ENCODE data around the gene OR9Q1. TPM values are rescaled to one million over a fixed set of nuclear protein-coding genes. Genes with fewer than 3 reads are reported as not detected.

The OR9Q1 gene
- polyA plus RNA-seq, 2 of the 4 experiments (the other 2 are of a cell fraction) = not detected

DNA sequence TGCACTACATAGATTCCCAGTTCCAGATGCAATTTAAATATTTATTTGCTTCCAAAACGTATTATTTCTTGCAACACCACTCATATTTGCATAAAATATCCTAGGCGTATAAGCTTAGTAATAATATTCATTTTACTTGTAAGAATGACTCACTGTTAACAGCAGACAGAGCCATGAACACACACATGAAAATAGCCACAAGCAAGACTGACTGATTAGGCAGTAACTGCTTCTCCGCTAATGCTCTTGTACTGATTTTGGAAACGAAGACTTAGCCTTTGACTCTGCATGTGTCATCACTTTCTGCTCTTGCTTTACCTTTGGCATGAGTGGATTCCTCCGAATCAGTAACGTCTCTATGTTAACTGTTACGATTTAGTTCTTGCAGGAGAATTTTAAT lies 199.0 kb downstream of the OR9Q1 start:
- Histone ChIP-seq H3K4me3 (no peak overlapping the region), H3K4me2 (no peak overlapping the region), H3K9me3 (no peaks in the 10 kb centered on the region), H3K4me1 (no peaks in the 10 kb centered on the region), H3K27ac (no peak overlapping the region)
- TF ChIP-seq, protein P1, sequence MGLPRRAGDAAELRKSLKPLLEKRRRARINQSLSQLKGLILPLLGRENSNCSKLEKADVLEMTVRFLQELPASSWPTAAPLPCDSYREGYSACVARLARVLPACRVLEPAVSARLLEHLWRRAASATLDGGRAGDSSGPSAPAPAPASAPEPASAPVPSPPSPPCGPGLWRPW (IDR thresholded peaks at IDR 0.05) = no peak
- TF ChIP-seq SREBF2 (IDR thresholded peaks at IDR 0.05) = no peak
- no peak for ATAC-seq
- WGBS (ENCODE audit: missing lambda C conversion rate) = 19% methylated on average over 7 of the region's 7 CpGs
- ChIA-PET CTCF (no interaction called here), POLR2A (no interaction called here)
- no peak for DNase-seq (ENCODE audit: low read depth in 1 of 2, low spot score in 1 of 2)
- no peak for FAIRE-seq

DNA sequence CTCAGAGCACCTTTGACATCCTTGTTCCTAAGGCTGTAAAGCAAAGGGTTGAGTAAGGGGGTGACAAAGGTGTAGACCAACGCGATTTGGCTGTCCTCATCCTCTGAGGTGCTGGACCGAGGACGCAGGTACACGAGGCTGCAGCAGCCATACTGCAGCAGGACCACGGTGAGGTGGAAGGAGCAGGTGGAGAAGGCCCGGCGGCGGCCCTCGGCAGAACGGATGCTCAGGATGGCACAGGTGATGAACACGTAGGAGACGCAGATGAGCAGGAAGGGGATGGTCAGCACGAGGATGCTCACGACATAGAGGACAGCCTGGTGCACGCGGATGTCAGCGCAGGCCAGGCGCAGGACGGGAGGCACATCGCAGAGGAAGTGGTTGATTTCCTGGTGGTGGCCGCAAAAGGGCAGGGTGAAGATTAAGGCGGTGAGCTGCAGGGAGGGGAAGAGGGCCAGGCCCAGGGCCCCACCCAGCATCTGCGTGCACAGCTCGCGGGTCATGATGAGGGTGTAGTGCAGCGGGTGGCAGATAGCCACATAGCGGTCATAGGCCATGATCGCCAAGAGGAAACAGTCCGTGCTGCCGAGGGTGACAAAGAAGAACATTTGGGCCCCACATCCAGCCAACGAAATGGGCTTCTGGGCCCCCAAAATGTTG lies 204.4 kb downstream of the OR9Q1 start:
- H3K27ac ChIP-seq = no peak overlapping the region
- ATAC-seq (no peak), DNase-seq (ENCODE audit: low read depth in 1 of 2, low spot score in 1 of 2) (no peak), FAIRE-seq (no peak)
- H3K4me3 ChIP-seq = no peak overlapping the region
- H3K4me2 ChIP-seq = no peak overlapping the region
- H3K9me3 ChIP-seq = no peaks in the 10 kb centered on the region
- CTCF ChIA-PET = interaction anchor here (1.0 kb wide), 1 partner anchor 296 kb away, joined by 3 read pairs; no protein-coding TSS in a partner anchor
- POLR2A ChIA-PET = no interaction called here
- no peak for TF ChIP-seq TP53 (CRISPR knock-in tag; IDR thresholded peaks at IDR 0.05)
- no peak for TF ChIP-seq MAFK (IDR thresholded peaks at IDR 0.05; ENCODE audit: partially characterized antibody)
- no peak for TF ChIP-seq RNF2 (IDR thresholded peaks at IDR 0.05; ENCODE audit: borderline replicate concordance, low read depth)
- no peak for TF ChIP-seq RCOR1 (IDR thresholded peaks at IDR 0.05; ENCODE audit: low read depth, low read length)
- no peak for TF ChIP-seq MAZ (IDR thresholded peaks at IDR 0.05; ENCODE audit: borderline replicate concordance, low read depth, low read length)
- no peak for TF ChIP-seq FOXS1 (CRISPR knock-in tag; IDR thresholded peaks at IDR 0.05)
- TF ChIP-seq, protein P2, sequence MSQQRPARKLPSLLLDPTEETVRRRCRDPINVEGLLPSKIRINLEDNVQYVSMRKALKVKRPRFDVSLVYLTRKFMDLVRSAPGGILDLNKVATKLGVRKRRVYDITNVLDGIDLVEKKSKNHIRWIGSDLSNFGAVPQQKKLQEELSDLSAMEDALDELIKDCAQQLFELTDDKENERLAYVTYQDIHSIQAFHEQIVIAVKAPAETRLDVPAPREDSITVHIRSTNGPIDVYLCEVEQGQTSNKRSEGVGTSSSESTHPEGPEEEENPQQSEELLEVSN (IDR thresholded peaks at IDR 0.05; ENCODE audit: borderline replicate concordance, low read depth) = no peak
- TF ChIP-seq SMC3 (IDR thresholded peaks at IDR 0.05) = no peak
- TF ChIP-seq FOSB (CRISPR knock-in tag; IDR thresholded peaks at IDR 0.05) = no peak
- no peak for TF ChIP-seq CEBPB (IDR thresholded peaks at IDR 0.05)
- TF ChIP-seq TFCP2L1 (CRISPR knock-in tag; IDR thresholded peaks at IDR 0.05) = no peak
- H3K4me1 ChIP-seq = no peaks in the 10 kb centered on the region
- WGBS (ENCODE audit: missing lambda C conversion rate) = 58% methylated on average over 32 of the region's 32 CpGs

Small RNA genes within 50 kb of the gene (small RNA-seq; reads per million reads assigned to genes)
- gene RNU6-899P = 0 reads per million in 6 experiments

Other genes starting within 250 kb of the OR9Q1 start
- not detected in 2 replicates for gene OR6Q1, start 7.1 kb downstream of the OR9Q1 start, polyA plus RNA-seq (2011; rRNA removed)
- gene OR6Q1, start 7.1 kb downstream of the OR9Q1 start, polyA plus RNA-seq (2017; fragmentation: RNase III; extraction: RNeasy Plus Mini Kit Qiagen cat#74134 plus additional on column Dnase treatment) = not detected in 3 replicates
- not detected in 2 replicates for gene OR9I1, start 101.6 kb downstream of the OR9Q1 start, polyA plus RNA-seq (2011; rRNA removed)
- not detected in 3 replicates for gene OR9I1, start 101.6 kb downstream of the OR9Q1 start, polyA plus RNA-seq (2017; fragmentation: RNase III; extraction: RNeasy Plus Mini Kit Qiagen cat#74134 plus additional on column Dnase treatment)
- gene OR9Q2, start 165.2 kb downstream of the OR9Q1 start, polyA plus RNA-seq (2011; rRNA removed) = not detected in 2 replicates
- not detected in 3 replicates for gene OR9Q2, start 165.2 kb downstream of the OR9Q1 start, polyA plus RNA-seq (2017; fragmentation: RNase III; extraction: RNeasy Plus Mini Kit Qiagen cat#74134 plus additional on column Dnase treatment)
- gene OR1S2, start 180.3 kb downstream of the OR9Q1 start, polyA plus RNA-seq (2011; rRNA removed) = not detected in 2 replicates
- not detected in 3 replicates for gene OR1S2, start 180.3 kb downstream of the OR9Q1 start, polyA plus RNA-seq (2017; fragmentation: RNase III; extraction: RNeasy Plus Mini Kit Qiagen cat#74134 plus additional on column Dnase treatment)
- gene OR1S1, start 188.8 kb downstream of the OR9Q1 start, polyA plus RNA-seq (2011; rRNA removed) = not detected in 2 replicates
- gene OR1S1, start 188.8 kb downstream of the OR9Q1 start, polyA plus RNA-seq (2017; fragmentation: RNase III; extraction: RNeasy Plus Mini Kit Qiagen cat#74134 plus additional on column Dnase treatment) = not detected in 3 replicates
- not detected in 2 replicates for gene OR10Q1, start 205.0 kb downstream of the OR9Q1 start, polyA plus RNA-seq (2011; rRNA removed)
- gene OR10Q1, start 205.0 kb downstream of the OR9Q1 start, polyA plus RNA-seq (2017; fragmentation: RNase III; extraction: RNeasy Plus Mini Kit Qiagen cat#74134 plus additional on column Dnase treatment) = not detected in 3 replicates
- not detected in 2 replicates for gene OR10W1, start 244.4 kb downstream of the OR9Q1 start, polyA plus RNA-seq (2011; rRNA removed)
- gene OR10W1, start 244.4 kb downstream of the OR9Q1 start, polyA plus RNA-seq (2017; fragmentation: RNase III; extraction: RNeasy Plus Mini Kit Qiagen cat#74134 plus additional on column Dnase treatment) = not detected in 3 replicates